ENCODE measurements around the gene PTX3. TPM values are rescaled to one million over a fixed set of nuclear protein-coding genes. Genes with fewer than 3 reads are reported as not detected.

Gene PTX3
- total RNA-seq, 4 donors from 2014 or later, result 0.87 to 9.1 (median 2.5) TPM; not detected in 1

DNA sequence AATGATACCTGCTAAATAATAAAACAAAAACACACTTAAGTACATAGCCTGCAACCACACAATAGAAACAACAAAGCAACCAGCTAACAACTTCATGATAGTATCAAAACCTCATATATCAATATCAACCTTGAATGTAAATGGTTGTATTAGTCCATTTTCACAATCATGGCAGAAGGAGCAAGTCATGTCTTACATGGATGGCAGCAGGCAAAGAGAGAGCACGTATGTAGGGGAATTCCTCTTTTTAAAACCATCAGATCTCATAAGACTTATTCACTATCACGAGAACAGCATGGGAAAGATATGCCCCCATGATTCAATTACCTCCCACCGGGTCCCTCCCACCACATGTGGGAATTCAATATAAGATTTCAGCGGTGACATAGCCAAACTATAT, 44.5 kb upstream of the PTX3 start:
- in situ Hi-C loops (cut with MboI; ENCODE audit: low sequenced_read_pairs in 4 of 4) (no loop called here), intact Hi-C loops (cut with DNase I; ENCODE audit: low total_unique reads) (no loop called here)
- TF ChIP-seq, protein P1, sequence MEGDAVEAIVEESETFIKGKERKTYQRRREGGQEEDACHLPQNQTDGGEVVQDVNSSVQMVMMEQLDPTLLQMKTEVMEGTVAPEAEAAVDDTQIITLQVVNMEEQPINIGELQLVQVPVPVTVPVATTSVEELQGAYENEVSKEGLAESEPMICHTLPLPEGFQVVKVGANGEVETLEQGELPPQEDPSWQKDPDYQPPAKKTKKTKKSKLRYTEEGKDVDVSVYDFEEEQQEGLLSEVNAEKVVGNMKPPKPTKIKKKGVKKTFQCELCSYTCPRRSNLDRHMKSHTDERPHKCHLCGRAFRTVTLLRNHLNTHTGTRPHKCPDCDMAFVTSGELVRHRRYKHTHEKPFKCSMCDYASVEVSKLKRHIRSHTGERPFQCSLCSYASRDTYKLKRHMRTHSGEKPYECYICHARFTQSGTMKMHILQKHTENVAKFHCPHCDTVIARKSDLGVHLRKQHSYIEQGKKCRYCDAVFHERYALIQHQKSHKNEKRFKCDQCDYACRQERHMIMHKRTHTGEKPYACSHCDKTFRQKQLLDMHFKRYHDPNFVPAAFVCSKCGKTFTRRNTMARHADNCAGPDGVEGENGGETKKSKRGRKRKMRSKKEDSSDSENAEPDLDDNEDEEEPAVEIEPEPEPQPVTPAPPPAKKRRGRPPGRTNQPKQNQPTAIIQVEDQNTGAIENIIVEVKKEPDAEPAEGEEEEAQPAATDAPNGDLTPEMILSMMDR (IDR thresholded peaks at IDR 0.05 in 4 of 5, conservative IDR thresholded peaks at IDR 0.05 in 1 of 5), result no peak
- TF ChIP-seq POLR2A (IDR thresholded peaks at IDR 0.05), result no peak
- no peak overlapping the region for H3K4me3 ChIP-seq
- H3K27me3 ChIP-seq, result no peaks in the 10 kb centered on the region
- no peaks in the 10 kb centered on the region for H3K36me3 ChIP-seq
- no peak overlapping the region for H3K27ac ChIP-seq
- H3K4me1 ChIP-seq, result no peaks in the 10 kb centered on the region
- ATAC-seq (no peak), DNase-seq (no peak)
- no peaks in the 10 kb centered on the region for H3K9me3 ChIP-seq

DNA sequence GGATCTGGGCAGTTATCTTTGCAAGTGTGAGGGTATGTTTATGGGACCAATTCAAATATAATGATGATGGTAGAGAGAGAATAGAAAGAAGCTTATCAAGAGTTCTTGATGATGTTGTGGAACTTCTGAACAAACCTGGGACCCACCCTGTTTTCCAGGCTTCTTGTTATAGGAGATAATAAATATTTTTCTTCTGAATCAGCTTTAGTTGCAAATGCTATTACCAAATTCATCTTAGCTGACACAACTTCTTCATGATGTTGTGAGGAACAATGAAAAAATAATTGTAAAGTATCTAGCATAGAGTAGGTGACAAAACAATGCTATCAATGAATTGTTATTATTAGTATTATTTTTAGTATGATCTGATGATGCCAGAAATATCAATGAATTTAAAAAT, 43.5 kb upstream of the PTX3 start:
- Histone ChIP-seq H3K4me1 (no peaks in the 10 kb centered on the region), H3K4me3 (no peak overlapping the region), H3K9me3 (no peaks in the 10 kb centered on the region), H3K27ac (no peak overlapping the region), H3K27me3 (no peaks in the 10 kb centered on the region), H3K36me3 (no peaks in the 10 kb centered on the region)
- ATAC-seq (no peak), DNase-seq (no peak)
- intact Hi-C loops (cut with DNase I; ENCODE audit: low total_unique reads) (no loop called here), in situ Hi-C loops (cut with MboI; ENCODE audit: low sequenced_read_pairs in 4 of 4) (no loop called here)
- TF ChIP-seq, protein P1 (IDR thresholded peaks at IDR 0.05 in 4 of 5, conservative IDR thresholded peaks at IDR 0.05 in 1 of 5), result no peak
- TF ChIP-seq POLR2A (IDR thresholded peaks at IDR 0.05), result no peak

DNA sequence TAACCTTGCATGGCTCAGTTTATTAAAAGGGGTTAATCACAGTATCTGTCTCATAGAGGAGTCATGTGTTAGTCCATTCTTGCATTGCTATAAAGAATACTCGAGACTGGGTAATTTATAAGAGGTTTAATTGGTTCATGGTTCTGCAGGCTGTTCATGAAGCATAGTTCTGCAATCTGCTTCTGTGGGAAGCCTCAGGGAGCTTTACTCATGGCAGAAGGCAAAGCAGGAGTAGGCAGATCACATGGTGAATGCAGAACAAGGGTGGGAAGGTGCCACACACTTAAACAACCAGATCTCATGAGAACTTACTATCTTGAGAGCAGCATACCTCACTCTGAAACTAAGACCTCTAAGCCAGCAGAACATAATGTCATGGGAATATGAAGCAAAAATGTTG, 42.2 kb upstream of the PTX3 start:
- ATAC-seq (no peak), DNase-seq (no peak)
- TF ChIP-seq POLR2A (IDR thresholded peaks at IDR 0.05), result no peak
- H3K36me3 ChIP-seq, result no peaks in the 10 kb centered on the region
- intact Hi-C loops (cut with DNase I; ENCODE audit: low total_unique reads) (no loop called here), in situ Hi-C loops (cut with MboI; ENCODE audit: low sequenced_read_pairs in 4 of 4) (no loop called here)
- no peaks in the 10 kb centered on the region for H3K4me1 ChIP-seq
- H3K27me3 ChIP-seq, result no peaks in the 10 kb centered on the region
- H3K4me3 ChIP-seq, result no peak overlapping the region
- H3K9me3 ChIP-seq, result no peaks in the 10 kb centered on the region
- H3K27ac ChIP-seq, result no peak overlapping the region

DNA sequence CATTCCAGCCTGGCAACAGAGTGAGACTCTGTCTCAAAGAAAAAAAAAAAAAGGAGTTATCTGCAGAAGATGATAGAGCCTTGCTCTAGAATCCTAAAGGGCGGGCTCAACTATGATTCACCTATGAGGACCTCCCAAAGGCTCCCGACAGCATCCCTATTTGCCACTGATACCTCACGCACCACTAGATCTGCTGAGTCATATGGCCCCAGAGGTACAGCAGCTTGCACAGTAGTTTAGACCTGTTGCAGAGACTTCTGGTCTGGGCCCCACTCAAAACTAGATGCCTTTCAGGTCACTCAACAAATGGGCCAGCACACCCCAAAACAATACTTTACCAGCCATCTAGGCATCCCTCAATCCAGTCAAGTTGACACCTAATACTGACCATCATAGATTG, 38.1 kb upstream of the PTX3 start:
- in situ Hi-C loops (cut with MboI; ENCODE audit: low sequenced_read_pairs in 4 of 4), result no loop called here
- H3K27ac ChIP-seq, result no peak overlapping the region
- H3K36me3 ChIP-seq, result no peaks in the 10 kb centered on the region
- no peaks in the 10 kb centered on the region for H3K27me3 ChIP-seq
- intact Hi-C loops (cut with DNase I; ENCODE audit: low total_unique reads), result no loop called here
- TF ChIP-seq, protein P1 (IDR thresholded peaks at IDR 0.05 in 4 of 5, conservative IDR thresholded peaks at IDR 0.05 in 1 of 5), result no peak
- TF ChIP-seq POLR2A (IDR thresholded peaks at IDR 0.05), result no peak
- no peaks in the 10 kb centered on the region for H3K9me3 ChIP-seq
- ATAC-seq, result no peak
- H3K4me1 ChIP-seq, result no peaks in the 10 kb centered on the region
- DNase-seq, result no peak
- no peak overlapping the region for H3K4me3 ChIP-seq

DNA sequence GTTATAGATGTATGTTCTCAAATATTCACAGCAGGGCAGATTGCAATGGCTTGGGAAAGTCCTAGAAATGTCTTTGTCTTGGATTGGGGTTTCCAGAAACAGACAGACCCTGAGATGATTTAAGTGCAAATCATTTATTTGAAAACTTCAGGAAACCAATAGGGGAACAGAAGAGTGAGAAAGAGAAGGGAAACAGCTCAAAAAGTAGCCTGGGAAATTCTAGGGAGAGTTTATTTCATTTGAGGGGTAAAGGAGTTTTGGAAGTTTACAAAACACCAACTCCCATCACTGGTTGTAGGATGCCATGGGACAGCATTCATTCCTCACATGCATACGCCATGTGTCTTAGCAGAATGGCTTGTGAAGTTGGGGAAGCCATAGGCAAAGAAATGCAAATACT, 32.3 kb upstream of the PTX3 start:
- no peak for ATAC-seq
- Histone ChIP-seq H3K27me3 (no peaks in the 10 kb centered on the region), H3K4me1 (peaks cover 0 to 4% of the 10 kb centered on the region in 2 donors), H3K9me3 (no peaks in the 10 kb centered on the region), H3K36me3 (no peaks in the 10 kb centered on the region), H3K27ac (no peak overlapping the region), H3K4me3 (no peak overlapping the region)
- intact Hi-C loops (cut with DNase I; ENCODE audit: low total_unique reads), result no loop called here
- TF ChIP-seq POLR2A (IDR thresholded peaks at IDR 0.05), result no peak
- TF ChIP-seq, protein P1 (IDR thresholded peaks at IDR 0.05 in 4 of 5, conservative IDR thresholded peaks at IDR 0.05 in 1 of 5), result no peak
- no peak for DNase-seq
- in situ Hi-C loops (cut with MboI; ENCODE audit: low sequenced_read_pairs in 4 of 4), result no loop called here
